HAP-1 (cell line): ENCODE results near the gene KRTAP12-1.
"Not testable (repeated sequence)": the region's sequence is repeated elsewhere in the genome, so short reads cannot be mapped to it uniquely, and the experiment has no call there.

Experiments used
- DNase-seq, 2 experiments: peaks; one replicate each; pipeline ENCODE4 v3.0.0-alpha.2; 2016 to 2020; ENCODE audit warnings: low spot score in 2 of 2
- H3K27me3 ChIP-seq: fragments of 250-450 bp; sonication (Bioruptor Pico); 2 replicates; pipeline ENCODE4 v1.5.1; 2020; ENCODE audit warnings: low read depth, mild to moderate bottlenecking, moderate library complexity
- H3K36me3 ChIP-seq: fragments of 250-450 bp; sonication (Bioruptor Pico); replicated peaks from 2 replicates; pipeline ENCODE4 v1.5.1; 2020; ENCODE audit warnings: mild to moderate bottlenecking
- H3K4me1 ChIP-seq: fragments of 250-450 bp; sonication (Bioruptor Pico); 2 replicates; pipeline ENCODE4 v1.5.1; 2020; ENCODE audit warnings: mild to moderate bottlenecking
- H3K4me3 ChIP-seq: fragments of 250-450 bp; sonication (Bioruptor Pico); 2 replicates; pipeline ENCODE4 v1.5.1; 2020; ENCODE audit warnings: mild to moderate bottlenecking, moderate library complexity
- H3K9me3 ChIP-seq: fragments of 250-450 bp; sonication (Bioruptor Pico); 2 replicates; pipeline ENCODE4 v1.5.1; 2020; ENCODE audit warnings: mild to moderate bottlenecking, moderate library complexity
- in situ Hi-C: fragments of 300-500 bp; cut with MboI; formaldehyde crosslinking; loops from 3 replicates; pipeline ENCODE4 v1.14.3; 2020; ENCODE audit warnings: low sequenced_read_pairs, inconsistent platforms, mixed read lengths

The KRTAP12-1 gene

DNA sequence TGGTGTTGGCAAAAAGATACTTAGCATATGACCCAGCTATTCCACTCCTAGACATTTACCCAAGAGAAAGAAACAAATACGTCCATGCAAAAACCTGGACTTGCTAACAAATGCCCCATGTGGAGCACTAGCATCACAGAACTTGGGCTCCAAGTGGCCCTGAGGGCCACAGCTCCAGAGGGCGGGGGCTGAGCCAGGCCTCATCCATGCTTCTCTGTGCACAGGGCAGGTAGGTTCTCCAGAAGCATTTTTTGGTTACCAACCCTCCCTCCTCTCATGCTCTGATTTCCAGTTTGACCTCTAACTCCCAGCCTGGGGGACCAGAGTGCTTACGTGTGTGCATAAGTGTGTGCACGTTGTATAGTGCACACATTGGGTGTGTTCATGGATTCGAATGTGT lies 17.3 kb downstream of the KRTAP12-1 start:
- DNase-seq = no peak
- Histone ChIP-seq H3K4me3 (no peak overlapping the region), H3K36me3 (no peaks in the 10 kb centered on the region), H3K9me3 (no peaks in the 10 kb centered on the region), H3K4me1 (no peaks in the 10 kb centered on the region), H3K27me3 (no peaks in the 10 kb centered on the region)
- in situ Hi-C loops = no loop called here

DNA sequence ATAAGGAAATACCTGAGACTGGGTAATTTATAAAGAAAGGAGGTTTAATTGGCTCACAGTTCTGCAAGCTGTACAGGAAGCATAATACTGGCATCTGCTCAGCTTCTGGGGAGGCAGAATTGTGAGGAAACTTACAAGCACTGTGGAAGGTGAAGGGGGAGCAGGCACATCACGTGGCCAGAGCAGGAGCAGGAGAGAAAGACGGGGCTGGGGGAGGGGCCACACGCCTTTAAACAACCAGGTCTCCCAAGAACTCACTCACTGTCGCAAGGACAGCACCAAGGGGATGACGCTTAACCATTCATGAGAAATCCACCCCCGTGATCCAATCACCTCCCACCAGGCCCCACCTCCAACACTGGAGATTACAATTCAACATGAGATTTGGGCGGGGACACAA lies 20.4 kb downstream of the KRTAP12-1 start:
- DNase-seq, H3K27me3 ChIP-seq, H3K4me1 ChIP-seq, in situ Hi-C loops, H3K4me3 ChIP-seq, H3K9me3 ChIP-seq, H3K36me3 ChIP-seq: not testable (repeated sequence)

GRCh38 chr21:44658913-44659595 lies 22.9 kb downstream of the KRTAP12-1 start:
- in situ Hi-C loops = no loop called here

GRCh38 chr21:44658541-44658910 lies 23.4 kb downstream of the KRTAP12-1 start:
- H3K4me1 ChIP-seq = no peaks in the 10 kb centered on the region
- H3K27me3 ChIP-seq = no peaks in the 10 kb centered on the region
- no peak overlapping the region for H3K4me3 ChIP-seq
- in situ Hi-C loops = no loop called here
- H3K36me3 ChIP-seq = no peaks in the 10 kb centered on the region
- DNase-seq = no peak
- H3K9me3 ChIP-seq = no peaks in the 10 kb centered on the region

More at GRCh38 chr21:44658913-44659595, 22.9 kb downstream of the KRTAP12-1 start:
- Histone ChIP-seq H3K4me3 (no peak overlapping the region), H3K9me3 (no peaks in the 10 kb centered on the region), H3K36me3 (no peaks in the 10 kb centered on the region), H3K4me1 (no peaks in the 10 kb centered on the region), H3K27me3 (no peaks in the 10 kb centered on the region)
- DNase-seq = no peak

- H3K4me1 ChIP-seq = no peaks in the 10 kb centered on the region
- H3K36me3 ChIP-seq = no peaks in the 10 kb centered on the region
- H3K4me3 ChIP-seq = no peak within 1 kb of the TSS
- H3K27me3 ChIP-seq = no peaks in the 10 kb centered on the region
- H3K9me3 ChIP-seq = no peaks in the 10 kb centered on the region
- DNase-seq = no peak
- in situ Hi-C loops = no loop called here
These were observed 24.1 kb downstream of the KRTAP12-1 start, which contains the start of gene KRTAP12-3 for GRCh38 chr21:44657635-44658540. KRTAP12-3 (plus strand) TSS chr21:44657932; CDS start chr21:44657980, 48 bp downstream.

GRCh38 chr21:44656868-44657267 lies 25.1 kb downstream of the KRTAP12-1 start:
- no peak for DNase-seq
- Histone ChIP-seq H3K27me3 (no peaks in the 10 kb centered on the region), H3K4me1 (no peaks in the 10 kb centered on the region), H3K4me3 (no peak overlapping the region), H3K9me3 (no peaks in the 10 kb centered on the region), H3K36me3 (no peaks in the 10 kb centered on the region)
- in situ Hi-C loops = no loop called here

- in situ Hi-C loops = no loop called here
- H3K27me3 ChIP-seq = no peaks in the 10 kb centered on the region
- no peak for DNase-seq
- H3K4me1 ChIP-seq = no peaks in the 10 kb centered on the region
- H3K36me3 ChIP-seq = no peaks in the 10 kb centered on the region
- no peak within 1 kb of the TSS for H3K4me3 ChIP-seq
- H3K9me3 ChIP-seq = no peaks in the 10 kb centered on the region
These were observed 27.3 kb downstream of the KRTAP12-1 start, which contains the start of gene KRTAP12-4 for GRCh38 chr21:44654576-44655175. KRTAP12-4 (minus strand) TSS chr21:44654659; CDS start chr21:44654614, 45 bp downstream.

DNA sequence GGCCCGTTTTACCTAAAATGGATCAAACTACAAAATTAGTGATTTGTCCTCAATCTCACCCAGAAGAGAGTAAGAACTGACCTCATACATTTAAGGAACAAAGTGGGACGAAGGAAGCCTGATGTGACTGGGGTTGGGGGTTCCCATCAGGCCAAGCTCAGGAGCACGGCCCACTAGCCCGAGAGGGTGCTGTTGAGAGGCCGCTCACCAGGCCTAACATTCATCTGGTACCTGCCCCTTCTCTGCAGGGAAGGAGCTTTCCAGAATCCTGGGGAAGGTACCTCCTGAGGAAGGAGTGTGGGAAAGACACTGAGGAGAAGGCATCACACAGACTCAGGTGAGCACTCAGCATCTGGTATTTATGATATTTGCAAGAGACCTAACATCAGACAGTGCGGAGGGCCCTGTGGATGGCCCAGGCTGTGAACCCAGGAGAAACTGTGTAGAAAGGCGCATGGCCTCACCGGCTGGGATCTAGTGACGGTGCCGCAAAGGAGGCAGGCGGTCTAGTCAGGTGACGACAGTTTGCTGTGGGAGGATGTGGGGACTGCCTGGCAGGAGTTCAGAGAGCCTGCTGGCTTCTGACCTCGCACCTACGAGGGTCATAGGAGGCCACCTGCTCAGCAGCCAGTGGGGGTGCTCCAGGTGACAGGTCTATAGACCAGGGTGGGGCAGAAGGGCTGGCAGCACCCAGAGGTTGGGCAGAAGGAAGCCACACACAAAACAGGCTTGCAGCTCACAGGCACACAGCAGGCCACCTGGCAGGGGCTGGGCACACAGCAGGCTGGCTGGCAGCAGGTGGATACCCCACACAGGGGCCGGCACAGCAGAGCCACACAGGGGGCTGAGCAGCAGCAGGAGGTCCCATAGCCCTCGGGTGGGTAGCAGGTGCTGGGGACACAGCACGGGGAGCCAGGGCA lies 28.0 kb downstream of the KRTAP12-1 start:
- Histone ChIP-seq H3K27me3 (no peaks in the 10 kb centered on the region), H3K9me3 (no peaks in the 10 kb centered on the region), H3K36me3 (no peaks in the 10 kb centered on the region), H3K4me1 (no peaks in the 10 kb centered on the region), H3K4me3 (no peak overlapping the region)
- in situ Hi-C loops = no loop called here
- no peak for DNase-seq

- in situ Hi-C loops = no loop called here
- H3K4me3 ChIP-seq = no peak overlapping the region
- no peaks in the 10 kb centered on the region for H3K9me3 ChIP-seq
- H3K27me3 ChIP-seq = no peaks in the 10 kb centered on the region
- H3K4me1 ChIP-seq = no peaks in the 10 kb centered on the region
- DNase-seq = no peak
- H3K36me3 ChIP-seq = no peaks in the 10 kb centered on the region
These were observed 28.8 kb downstream of the KRTAP12-1 start for GRCh38 chr21:44653123-44653522.

DNA sequence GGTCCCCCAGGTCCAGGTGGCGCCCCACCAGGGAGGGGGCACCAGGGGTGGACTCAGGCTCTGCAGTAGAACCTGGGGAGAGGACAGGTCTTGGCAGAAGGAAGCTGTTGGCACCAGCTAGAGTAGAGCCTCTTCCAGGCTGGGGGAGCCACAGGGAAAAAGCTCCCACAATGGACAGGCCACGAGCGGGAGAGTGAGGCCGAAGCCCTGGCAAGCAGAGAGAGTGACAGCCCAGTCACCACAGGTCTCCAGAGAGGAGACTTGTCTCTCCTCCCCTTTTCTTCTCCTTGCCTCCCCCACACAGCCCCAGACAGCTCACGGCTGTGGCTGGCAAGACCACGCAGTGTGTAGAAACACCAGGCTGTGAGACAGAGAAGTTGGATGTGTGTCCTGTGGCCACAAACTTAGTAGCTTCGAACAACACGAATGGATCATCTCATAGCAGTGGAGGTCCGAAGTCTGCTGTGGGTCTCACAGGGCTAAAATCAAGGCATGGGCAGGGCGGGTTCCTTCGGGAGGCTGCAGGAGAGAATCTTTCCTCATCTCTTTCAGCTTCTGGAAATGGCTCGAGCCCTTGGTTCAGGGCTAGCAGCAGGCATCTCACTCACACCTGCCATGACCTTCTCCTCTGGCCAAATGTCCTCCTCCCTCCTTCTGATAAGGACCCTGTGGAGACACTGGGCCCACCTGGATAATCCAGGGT lies 30.8 kb downstream of the KRTAP12-1 start:
- Histone ChIP-seq H3K27me3 (no peaks in the 10 kb centered on the region), H3K4me3 (no peak overlapping the region), H3K4me1 (no peaks in the 10 kb centered on the region), H3K36me3 (no peaks in the 10 kb centered on the region), H3K9me3 (no peaks in the 10 kb centered on the region)
- in situ Hi-C loops = no loop called here
- no peak for DNase-seq

DNA sequence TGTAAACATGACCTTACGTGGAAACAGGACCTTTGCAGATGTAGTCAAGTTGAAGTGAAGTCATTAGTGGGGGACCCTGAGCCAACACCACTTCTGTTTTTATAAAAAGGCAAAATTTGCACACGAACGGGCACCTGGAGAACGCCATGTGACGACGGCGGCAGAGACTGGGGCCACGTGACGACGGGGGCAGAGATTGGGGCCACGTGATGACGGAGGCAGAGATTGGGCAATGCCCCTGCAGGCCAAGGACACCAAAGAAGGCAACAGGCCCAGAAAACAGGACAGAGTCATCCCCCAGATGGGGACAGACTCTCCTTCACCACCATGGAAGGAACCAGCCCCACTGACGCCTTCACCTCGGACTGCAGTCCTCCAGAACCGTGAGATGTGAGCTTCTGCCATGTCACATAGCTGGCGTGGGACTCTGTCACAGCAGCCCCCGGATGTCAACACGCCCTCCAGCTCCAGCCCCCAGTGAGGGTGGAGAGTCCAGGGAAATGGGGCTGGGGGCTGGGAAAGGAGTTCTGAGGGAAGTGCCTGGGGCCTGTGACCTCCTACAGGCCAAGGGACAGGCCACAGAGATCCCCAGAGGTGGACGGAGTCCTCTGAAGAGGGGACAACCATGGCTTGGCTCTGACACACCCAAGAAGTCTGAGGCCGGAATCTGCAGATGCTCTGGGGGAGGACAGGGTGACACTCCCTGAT lies 31.5 kb downstream of the KRTAP12-1 start:
- in situ Hi-C loops = no loop called here
- H3K36me3 ChIP-seq = no peaks in the 10 kb centered on the region
- H3K4me3 ChIP-seq = no peak overlapping the region
- H3K9me3 ChIP-seq = no peaks in the 10 kb centered on the region
- DNase-seq = no peak
- no peaks in the 10 kb centered on the region for H3K4me1 ChIP-seq
- no peaks in the 10 kb centered on the region for H3K27me3 ChIP-seq

GRCh38 chr21:44649521-44650100 lies 32.4 kb downstream of the KRTAP12-1 start:
- no peak overlapping the region for H3K4me3 ChIP-seq
- H3K9me3 ChIP-seq = no peaks in the 10 kb centered on the region
- no peak for DNase-seq
- H3K36me3 ChIP-seq = no peaks in the 10 kb centered on the region
- in situ Hi-C loops = loop anchor here (10.0 kb wide), 1 partner anchor 55 kb away; no protein-coding TSS in a partner anchor
- H3K4me1 ChIP-seq = no peaks in the 10 kb centered on the region
- no peaks in the 10 kb centered on the region for H3K27me3 ChIP-seq
